H1 (cell line): ENCODE data around the gene SGMS1. TPM values are rescaled to one million over a fixed set of nuclear protein-coding genes. Genes with fewer than 3 reads are reported as not detected.

Source experiments
- FOSL1 ChIP-seq: IDR thresholded peaks from 2 replicates; pipeline ENCODE4 v1.6.1; 2011; ENCODE audit warnings: mild to moderate bottlenecking, low read depth, low read length, moderate library complexity; ENCODE audit not compliant: insufficient read depth
- USF2 ChIP-seq: IDR thresholded peaks from 2 replicates; pipeline ENCODE4 v1.6.1; 2011; ENCODE audit warnings: low read length, improper control_type of control experiment
- polyA plus RNA-seq, 7 experiments: library from polyadenylated mRNA; depleted of rRNA in 3 of 7; stranded (reverse) in 5 of 7; unstranded in 2 of 7; fragments of >200 nt in 5 of 7; fragments of 200-250 nt in 2 of 7; gene quantifications; 1 replicate in 5 of 7; 2 replicates in 1 of 7; 4 replicates in 1 of 7; pipeline versions ENCODE4 v1.2.1 to v1.2.3, GENCODE V29; 2011 to 2013; ENCODE audit warnings: missing spikeins in 2 of 7, mixed read lengths in 2 of 7
- total RNA-seq: library from RNA; stranded (reverse); fragmentation: NEBNext Ultra II Directional; extraction: Animal tissue kit (Norgen Biotek cat#: 25700); gene quantifications from 2 replicates; pipeline ENCODE4 v1.2.1, GENCODE V29; 2021

The SGMS1 gene
- total and polyA plus RNA-seq, 2 of the 8 experiments (the other 6 are each of a cell fraction or from before 2014, with no cell fraction given), result 6.0 to 15.6 TPM

GRCh38 chr10:50316174-50316573 lies 307.6 kb downstream of the SGMS1 start (continued):
- no peak for TF ChIP-seq USF2
- TF ChIP-seq FOSL1, result no peak
